HG02870 (cell line): ENCODE results near the gene ATL2.
A peak's percentile ranks its signal among the peaks of the same experiment; 100 is the strongest.
"Not testable (repeated sequence)": the region's sequence is repeated elsewhere in the genome, so short reads cannot be mapped to it uniquely, and the experiment has no call there.

ENCODE experiments used
- ATAC-seq: cut with Tn5 transposase; IDR thresholded peaks from one replicate; pipeline ENCODE4 v1.9.1; 2021; ENCODE audit warnings: mild to moderate bottlenecking, moderate library complexity; ENCODE audit not compliant: unreplicated experiment

ATL2 gene

GRCh38 chr2:38336621-38337020 lies 40.5 kb downstream of the ATL2 start:
- ATAC-seq, result no peak

DNA sequence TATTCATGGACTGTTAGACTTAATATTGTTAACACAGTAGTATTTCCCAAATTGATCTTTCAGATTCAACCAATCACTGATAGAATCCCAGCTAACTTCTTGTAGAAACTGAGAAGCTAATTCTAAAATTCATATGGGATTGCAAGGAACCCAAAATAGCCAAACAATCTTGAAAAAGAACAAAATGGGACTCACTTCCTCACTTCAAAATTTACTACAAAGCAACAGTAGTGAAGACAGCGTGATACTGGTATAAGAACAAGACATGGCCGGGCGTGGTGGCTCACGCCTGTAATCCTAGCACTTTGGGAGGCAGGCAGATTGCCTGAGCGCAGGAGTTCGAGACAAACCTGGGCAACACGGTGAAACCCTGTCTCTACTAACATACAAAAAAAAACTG lies 46.3 kb downstream of the ATL2 start:
- ATAC-seq, result no peak

DNA sequence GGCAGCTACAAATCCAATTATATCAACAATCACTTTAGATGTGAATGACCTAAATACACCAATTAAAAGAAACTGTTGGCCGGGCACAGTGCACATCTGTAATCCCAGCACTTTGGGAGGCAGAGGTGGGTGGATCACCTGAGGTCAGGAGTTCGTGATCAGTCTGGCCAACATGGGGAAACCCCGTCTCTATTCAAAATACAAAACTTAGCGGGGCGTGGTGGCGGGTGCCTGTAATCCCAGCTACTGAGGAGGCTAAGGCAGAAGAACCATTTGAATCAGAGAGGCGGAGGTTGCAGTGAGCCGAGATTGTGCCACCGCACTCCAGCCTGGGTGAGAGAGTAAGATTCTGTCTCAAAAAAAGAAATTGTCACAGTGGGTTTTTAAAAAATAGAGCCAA lies 49.5 kb downstream of the ATL2 start:
- no peak for ATAC-seq

DNA sequence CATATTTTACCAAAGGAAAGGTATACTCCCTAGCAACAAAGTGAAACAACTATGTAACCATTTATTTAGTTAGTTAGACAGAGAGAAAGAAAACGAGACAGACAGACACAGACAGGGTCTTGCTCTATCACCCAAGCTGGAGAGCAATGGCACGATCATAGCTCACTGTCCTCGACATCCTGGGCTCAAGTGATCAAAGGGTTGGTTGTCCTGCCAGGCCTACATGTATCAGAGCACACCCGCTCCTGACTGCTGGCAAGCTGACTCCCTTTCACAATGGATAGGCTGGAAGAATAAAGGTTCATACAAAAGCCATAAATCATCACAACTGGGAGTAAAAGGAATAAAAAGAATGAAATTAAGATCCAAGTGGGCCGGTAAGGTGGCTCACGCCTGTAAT lies 53.5 kb downstream of the ATL2 start:
- ATAC-seq, result no peak

DNA sequence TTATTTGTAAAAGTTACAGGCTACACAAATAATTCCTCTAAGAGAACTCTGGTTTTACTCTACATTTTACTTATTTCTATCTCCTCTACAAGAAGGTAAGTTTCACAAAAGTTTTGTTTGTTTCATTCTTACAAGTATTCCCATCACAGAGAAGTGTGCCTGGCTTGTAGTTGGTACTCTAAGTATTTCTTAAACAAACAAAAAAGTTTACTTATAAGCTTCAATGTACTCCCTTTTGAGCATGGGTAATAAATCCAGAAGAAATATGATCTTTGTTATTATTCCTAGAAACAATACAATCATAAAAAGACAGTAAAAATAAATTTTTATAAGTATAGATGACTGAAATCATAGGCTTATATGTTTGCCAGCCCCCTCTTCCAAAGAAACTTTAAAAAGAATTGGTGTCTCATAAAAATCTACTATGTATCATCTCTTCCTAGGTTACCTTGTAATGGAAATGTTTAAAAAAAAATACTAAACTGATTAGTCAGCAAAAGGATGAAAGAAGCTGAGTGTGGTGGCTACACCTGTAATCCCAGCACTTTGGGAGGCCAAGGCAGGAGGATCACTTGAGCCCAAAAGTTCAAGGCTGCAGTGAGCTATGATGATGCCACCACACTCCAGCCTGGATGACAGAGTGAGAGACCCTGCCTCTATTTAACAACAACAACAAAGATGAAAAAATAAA lies 54.7 kb downstream of the ATL2 start:
- ATAC-seq, result no peak

GRCh38 chr2:38319240-38319639 lies 57.8 kb downstream of the ATL2 start:
- ATAC-seq, result not testable (repeated sequence)

DNA sequence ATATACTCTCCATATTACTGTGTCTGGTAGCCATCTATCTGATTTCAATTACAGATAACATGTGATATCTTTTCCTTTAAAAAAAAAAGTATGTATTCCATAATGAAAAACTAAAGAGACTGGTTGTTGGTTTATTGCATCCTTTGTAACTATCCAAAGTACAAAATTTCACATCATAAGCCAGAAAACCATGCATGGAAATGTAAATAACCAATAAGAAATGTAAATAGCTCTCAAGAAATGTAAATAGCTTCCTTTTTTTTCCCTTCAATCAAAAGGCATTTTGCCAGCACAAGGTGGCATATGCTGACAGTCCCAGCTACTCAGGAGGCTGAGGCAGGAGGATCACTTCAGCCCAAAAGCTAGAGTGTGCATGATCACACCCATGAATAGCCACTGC lies 59.3 kb downstream of the ATL2 start:
- no peak for ATAC-seq

DNA sequence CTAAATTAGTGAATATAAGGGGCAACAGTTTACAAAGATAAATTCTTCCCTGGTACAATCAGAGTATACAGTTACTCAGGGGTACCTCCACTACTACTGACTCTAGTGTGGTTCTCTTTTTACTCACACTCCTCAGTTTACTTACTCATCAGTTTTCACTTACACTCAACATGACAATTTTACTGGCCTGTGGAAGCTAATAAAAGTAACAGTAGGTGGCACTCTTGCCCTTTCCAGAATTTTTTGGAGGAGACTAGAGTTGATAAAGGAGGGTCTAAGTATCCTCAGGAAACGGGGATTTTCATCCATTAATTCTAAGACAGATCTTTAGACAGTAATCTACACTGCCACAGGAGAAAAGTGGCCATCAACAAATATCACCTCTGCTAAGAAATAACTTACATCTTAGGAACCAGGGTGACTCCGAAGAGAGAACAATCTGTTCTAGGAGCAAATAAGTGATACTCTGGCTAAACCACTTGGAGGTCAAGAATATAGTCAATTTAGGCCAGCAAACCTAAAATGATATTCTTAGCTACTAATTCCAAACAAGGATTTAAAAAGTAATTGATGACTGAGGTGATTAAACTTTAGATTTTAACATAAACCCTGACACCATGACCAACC lies 61.3 kb downstream of the ATL2 start:
- ATAC-seq, result no peak

GRCh38 chr2:38308821-38309220 lies 68.3 kb downstream of the ATL2 start:
- ATAC-seq, result no peak

- ATAC-seq, result no peak
Measured at GRCh38 chr2:38301969-38302702, 74.9 kb downstream of the ATL2 start.

GRCh38 chr2:38301340-38301968 lies 75.6 kb downstream of the ATL2 start:
- peak; percentile 56 for ATAC-seq

DNA sequence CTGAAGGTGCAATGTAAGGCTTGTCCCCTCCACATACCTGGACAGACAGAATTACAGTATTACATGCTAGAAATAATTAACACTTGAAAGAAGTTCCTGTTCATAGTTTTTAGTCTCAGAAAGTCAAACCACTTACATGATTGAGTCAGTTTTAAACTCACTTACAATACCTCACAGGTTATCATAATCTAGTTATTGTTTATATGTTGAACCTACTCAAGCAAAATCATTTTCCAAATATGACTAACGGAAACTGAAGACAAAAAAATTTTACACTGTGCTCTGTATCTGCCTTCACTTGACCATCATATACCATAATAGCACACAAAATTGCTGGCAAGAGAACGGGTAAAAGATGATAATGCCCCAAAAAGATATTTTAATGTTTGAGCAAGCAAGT lies 78.5 kb downstream of the ATL2 start:
- no peak for ATAC-seq

- ATAC-seq, result no peak
Measured at GRCh38 chr2:38296197-38296780, 80.8 kb downstream of the ATL2 start.

- no peak for ATAC-seq
Measured at GRCh38 chr2:38294597-38294996, 82.5 kb downstream of the ATL2 start.

GRCh38 chr2:38293152-38293865 lies 83.8 kb downstream of the ATL2 start:
- no peak for ATAC-seq

GRCh38 chr2:38290332-38290731 lies 86.7 kb downstream of the ATL2 start:
- no peak for ATAC-seq

- no peak for ATAC-seq
Measured at GRCh38 chr2:38284971-38285370, 92.1 kb downstream of the ATL2 start.

DNA sequence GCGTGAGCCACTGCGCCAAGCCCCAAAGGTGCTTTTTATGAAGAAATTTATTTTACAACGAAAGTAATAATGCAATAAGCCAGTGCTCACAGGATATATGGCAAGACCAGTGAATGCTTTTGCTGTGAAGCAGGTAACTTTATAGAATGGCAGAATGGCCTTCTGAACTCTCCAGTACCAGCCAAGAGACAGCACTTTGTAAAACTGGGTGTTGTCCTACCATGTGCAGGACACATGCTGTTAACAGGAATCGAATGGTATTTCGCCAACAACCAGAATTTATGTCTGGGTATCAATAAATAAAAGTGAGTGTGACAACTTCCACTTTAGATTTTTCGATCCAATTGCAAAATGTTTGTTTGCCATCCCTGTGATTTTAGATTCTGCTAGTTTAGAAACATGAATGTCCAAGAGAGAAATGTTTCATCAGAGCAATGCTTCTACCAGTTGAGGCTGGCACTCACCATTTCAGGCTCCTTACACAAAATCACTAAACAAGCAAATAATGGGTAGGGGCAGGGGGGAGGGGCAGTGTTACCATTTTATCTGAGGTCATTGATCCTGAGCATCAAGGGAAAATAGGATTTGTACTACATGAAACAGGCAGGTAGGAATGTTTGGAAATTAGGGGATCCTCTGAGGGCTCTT lies 95.9 kb downstream of the ATL2 start:
- no peak for ATAC-seq

DNA sequence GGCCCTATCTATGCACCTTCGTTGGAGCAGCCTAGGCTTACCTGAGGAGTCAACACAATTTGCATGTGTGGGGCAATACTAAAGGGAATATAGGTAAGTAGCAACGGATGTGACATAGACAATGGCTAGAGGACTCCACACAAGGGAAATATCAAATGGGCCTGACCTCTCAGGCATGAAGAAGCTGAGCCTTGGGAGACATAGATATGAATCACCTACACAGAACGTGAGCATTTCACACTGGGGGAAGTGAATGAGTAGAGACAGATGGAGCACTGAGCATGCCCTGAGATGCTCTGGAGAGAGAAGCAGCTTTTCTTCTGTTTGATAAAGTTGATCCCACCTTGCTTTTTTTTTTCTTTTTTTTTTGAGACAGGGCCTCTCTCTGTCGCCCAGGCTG lies 97.9 kb downstream of the ATL2 start:
- ATAC-seq, result no peak

GRCh38 chr2:38278117-38278438 lies 99.0 kb downstream of the ATL2 start:
- not testable (repeated sequence) for ATAC-seq
